C4-2B (cell line): ENCODE data around the gene MDFI.

ENCODE experiments used
- H3K27ac ChIP-seq: fragments of 450-650 bp; 2 replicates; pipeline ENCODE4 v1.5.1; 2017
- ZFX ChIP-seq: fragments of 450-650 bp; IDR thresholded peaks from 2 replicates; pipeline ENCODE4 v1.6.1; 2017
- TF ChIP-seq, protein P1 (sequence below): fragments of 450-650 bp; conservative IDR thresholded peaks from 2 replicates; pipeline ENCODE4 v1.5.1; 2017; ENCODE audit warnings: mild to moderate bottlenecking

Gene MDFI

GRCh38 chr6:41685641-41686380, 47.5 kb downstream of the MDFI start:
- no peak for TF ChIP-seq ZFX
- TF ChIP-seq, protein P1, sequence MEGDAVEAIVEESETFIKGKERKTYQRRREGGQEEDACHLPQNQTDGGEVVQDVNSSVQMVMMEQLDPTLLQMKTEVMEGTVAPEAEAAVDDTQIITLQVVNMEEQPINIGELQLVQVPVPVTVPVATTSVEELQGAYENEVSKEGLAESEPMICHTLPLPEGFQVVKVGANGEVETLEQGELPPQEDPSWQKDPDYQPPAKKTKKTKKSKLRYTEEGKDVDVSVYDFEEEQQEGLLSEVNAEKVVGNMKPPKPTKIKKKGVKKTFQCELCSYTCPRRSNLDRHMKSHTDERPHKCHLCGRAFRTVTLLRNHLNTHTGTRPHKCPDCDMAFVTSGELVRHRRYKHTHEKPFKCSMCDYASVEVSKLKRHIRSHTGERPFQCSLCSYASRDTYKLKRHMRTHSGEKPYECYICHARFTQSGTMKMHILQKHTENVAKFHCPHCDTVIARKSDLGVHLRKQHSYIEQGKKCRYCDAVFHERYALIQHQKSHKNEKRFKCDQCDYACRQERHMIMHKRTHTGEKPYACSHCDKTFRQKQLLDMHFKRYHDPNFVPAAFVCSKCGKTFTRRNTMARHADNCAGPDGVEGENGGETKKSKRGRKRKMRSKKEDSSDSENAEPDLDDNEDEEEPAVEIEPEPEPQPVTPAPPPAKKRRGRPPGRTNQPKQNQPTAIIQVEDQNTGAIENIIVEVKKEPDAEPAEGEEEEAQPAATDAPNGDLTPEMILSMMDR, result no peak
- H3K27ac ChIP-seq, result no peak overlapping the region

DNA sequence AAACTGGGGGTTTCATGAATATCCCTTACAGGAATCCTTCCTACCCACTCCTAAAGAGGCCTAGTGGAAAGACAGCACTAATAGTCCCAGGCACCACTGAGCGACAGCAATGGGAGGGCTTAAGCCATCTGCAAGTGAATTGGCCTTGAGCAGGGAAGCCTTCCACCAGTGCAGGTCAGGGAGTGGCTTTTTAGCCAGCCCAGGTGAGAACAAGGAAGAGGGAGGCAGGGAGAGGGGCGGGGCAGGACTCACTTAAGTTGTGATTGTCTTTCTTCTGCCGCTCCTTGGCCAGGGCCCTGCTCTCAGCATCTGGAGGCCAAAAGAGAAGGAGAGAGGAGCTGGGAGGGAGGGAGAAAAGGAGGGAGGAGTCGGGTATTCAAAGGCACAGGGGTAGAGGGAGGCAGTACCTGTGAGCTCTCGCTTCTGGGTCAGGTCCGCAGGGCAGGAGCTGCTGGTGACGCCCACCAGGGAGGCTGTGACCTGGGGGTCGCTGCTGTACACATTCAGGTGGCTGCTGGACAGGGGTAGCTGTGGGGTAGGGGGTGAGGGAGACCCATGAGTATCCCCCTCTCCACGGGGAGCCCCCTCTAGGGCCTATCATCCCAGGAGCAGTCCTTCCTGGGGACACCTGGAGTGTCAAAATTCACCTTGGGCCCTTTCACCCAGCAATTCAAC, 49.4 kb downstream of the MDFI start:
- TF ChIP-seq, protein P1, result no peak
- TF ChIP-seq ZFX, result no peak
- H3K27ac ChIP-seq, result no peak overlapping the region

DNA sequence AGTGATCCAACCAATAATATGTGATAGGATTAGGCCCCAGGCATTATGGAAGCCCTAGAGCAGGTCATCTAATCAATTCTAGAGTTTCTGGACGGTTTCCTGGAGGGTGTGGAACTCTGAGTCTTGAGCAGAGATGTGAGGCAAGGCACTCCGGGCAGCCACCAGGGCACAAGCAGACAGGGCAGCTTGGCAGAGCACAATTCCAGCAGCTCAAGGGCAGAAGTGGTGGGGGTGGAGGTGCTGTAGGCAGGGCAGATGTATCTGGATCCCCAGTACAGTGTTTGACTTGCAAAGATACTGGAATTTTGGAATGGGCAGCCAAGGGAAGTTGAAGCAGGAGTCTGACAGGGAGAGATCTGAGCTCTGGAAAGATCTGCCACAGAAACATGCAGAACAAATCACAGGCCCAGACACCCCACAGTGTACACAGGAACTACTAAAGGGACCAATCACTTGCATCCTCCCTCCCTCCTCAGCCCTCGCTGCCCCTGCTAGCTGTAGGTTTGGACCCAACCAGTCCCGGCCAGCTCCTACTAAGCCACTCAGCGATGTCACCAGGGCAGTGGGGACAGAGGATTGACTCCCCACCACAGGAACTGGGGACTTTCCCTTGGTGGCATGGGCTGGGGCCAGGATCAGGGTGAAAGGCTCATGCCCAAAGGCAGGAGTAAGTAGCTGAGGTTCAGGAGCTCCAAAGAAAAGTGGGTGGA, 50.1 kb downstream of the MDFI start:
- TF ChIP-seq ZFX, result no peak
- TF ChIP-seq, protein P1, result no peak
- no peak overlapping the region for H3K27ac ChIP-seq

DNA sequence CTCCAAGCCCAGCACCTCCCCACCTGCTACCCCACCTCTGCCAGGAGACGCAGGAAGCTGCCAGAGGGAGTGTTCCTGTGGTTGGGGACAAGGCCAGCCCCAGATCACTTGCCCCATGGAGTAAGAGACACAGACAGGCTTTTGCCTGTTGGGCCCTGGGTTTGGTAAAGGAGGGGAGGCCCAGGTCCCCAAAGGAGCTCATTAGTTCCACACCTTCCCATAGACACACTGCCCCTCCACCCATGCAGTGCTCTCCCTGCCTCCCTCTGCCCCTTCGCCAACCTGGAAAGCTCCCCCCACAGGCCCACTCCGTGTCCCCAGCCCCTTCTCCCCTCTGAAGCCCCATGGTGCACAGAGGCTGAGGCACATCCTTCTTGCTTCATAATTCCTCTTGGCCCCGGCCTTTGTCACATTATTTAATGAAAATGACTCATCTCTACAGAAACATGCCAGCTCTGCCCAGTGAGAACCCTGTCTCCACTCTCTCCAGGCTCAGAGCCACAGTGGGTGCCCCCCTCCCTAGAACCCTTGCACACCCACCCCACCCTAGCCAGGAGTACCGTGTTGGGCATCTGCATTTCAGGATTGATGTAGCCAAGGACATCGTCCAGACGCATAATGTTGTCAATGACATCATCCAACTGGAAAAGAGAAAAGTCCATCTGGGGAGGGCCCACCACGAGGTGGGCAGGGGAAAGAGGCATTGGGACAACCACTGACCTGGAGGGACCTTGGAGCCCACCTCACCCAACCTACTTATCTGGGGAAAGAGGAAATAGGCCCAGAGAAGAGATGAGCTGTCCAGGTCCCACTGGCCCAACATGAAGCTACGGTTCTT, 51.1 kb downstream of the MDFI start:
- H3K27ac ChIP-seq, result no peak overlapping the region
- no peak for TF ChIP-seq ZFX
- TF ChIP-seq, protein P1, result no peak

DNA sequence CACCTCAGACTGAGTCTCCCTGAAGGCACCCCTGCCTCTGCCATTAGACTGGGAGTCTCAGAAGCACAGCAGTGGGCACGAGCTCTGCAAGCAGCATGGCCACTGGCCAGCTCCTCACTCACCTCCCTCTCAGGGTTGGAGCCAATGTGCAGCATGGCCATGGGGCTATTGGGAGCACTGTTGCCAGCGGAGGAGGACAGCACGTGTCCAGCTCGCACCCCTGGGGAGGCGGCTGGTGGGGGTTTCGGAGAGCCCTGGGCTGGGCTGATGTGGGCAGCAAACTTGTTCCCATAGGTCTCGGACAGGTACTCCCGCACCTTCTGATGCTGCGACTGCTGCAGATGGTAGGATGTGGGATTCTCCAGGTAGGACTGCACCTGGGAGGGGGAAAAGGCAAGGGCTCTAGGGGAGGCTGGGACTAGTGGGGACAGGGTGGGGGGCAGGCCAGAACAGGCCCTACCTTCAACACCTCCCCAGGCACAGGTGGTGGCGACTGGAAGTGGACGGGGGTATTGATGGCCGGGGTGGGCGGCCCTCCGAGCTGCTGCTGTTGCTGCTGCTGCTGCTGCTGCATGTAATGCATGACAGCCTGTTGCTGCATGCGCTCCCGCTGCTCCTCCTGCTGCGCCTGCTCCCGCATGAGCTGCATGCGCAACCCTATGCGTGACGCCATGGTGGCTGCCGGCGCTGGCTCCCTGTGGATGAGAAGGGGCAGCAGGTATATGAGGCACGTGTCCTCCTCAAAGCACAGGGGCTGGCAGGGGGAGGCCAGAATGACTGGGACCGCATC, 52.5 kb downstream of the MDFI start:
- H3K27ac ChIP-seq, result no peak overlapping the region
- TF ChIP-seq, protein P1, result no peak
- no peak for TF ChIP-seq ZFX

- TF ChIP-seq, protein P1, result no peak
- no peak for TF ChIP-seq ZFX
- no peak overlapping the region for H3K27ac ChIP-seq
Measured at GRCh38 chr6:41691426-41692079, 53.3 kb downstream of the MDFI start.
